Measurements from ENCODE around the gene PDSS2.

DNA sequence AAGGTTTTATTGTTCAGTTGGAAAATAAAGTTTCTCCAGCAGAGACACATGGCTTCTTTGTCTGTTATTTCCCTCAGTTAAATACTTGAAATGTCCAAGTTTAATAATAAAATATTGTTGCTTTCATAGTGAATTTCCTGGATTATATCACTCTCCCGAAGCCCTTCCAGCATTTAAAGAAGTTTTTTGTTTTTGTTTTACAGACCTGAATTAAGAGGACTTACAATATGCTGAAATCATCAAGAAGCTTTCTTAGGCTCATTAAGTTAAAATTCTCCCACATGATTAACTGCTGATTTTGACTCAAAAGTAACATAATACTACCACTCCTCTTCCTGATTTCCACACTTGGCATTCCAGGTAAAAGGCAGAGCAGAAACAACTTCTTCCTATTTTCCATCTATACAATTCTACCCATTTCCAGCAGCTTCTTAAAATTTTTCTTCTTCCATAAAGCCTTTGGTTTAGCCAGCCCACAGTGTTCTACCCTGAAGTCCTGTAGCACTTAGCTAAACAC lies 35.8 kb downstream of the PDSS2 start:
- TF ChIP-seq, protein P1, sequence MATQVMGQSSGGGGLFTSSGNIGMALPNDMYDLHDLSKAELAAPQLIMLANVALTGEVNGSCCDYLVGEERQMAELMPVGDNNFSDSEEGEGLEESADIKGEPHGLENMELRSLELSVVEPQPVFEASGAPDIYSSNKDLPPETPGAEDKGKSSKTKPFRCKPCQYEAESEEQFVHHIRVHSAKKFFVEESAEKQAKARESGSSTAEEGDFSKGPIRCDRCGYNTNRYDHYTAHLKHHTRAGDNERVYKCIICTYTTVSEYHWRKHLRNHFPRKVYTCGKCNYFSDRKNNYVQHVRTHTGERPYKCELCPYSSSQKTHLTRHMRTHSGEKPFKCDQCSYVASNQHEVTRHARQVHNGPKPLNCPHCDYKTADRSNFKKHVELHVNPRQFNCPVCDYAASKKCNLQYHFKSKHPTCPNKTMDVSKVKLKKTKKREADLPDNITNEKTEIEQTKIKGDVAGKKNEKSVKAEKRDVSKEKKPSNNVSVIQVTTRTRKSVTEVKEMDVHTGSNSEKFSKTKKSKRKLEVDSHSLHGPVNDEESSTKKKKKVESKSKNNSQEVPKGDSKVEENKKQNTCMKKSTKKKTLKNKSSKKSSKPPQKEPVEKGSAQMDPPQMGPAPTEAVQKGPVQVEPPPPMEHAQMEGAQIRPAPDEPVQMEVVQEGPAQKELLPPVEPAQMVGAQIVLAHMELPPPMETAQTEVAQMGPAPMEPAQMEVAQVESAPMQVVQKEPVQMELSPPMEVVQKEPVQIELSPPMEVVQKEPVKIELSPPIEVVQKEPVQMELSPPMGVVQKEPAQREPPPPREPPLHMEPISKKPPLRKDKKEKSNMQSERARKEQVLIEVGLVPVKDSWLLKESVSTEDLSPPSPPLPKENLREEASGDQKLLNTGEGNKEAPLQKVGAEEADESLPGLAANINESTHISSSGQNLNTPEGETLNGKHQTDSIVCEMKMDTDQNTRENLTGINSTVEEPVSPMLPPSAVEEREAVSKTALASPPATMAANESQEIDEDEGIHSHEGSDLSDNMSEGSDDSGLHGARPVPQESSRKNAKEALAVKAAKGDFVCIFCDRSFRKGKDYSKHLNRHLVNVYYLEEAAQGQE (IDR thresholded peaks at IDR 0.05; ENCODE audit: low read depth, low read length): no peak
- TF ChIP-seq, protein P2, sequence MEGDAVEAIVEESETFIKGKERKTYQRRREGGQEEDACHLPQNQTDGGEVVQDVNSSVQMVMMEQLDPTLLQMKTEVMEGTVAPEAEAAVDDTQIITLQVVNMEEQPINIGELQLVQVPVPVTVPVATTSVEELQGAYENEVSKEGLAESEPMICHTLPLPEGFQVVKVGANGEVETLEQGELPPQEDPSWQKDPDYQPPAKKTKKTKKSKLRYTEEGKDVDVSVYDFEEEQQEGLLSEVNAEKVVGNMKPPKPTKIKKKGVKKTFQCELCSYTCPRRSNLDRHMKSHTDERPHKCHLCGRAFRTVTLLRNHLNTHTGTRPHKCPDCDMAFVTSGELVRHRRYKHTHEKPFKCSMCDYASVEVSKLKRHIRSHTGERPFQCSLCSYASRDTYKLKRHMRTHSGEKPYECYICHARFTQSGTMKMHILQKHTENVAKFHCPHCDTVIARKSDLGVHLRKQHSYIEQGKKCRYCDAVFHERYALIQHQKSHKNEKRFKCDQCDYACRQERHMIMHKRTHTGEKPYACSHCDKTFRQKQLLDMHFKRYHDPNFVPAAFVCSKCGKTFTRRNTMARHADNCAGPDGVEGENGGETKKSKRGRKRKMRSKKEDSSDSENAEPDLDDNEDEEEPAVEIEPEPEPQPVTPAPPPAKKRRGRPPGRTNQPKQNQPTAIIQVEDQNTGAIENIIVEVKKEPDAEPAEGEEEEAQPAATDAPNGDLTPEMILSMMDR (IDR thresholded peaks at IDR 0.05): no peak
- TF ChIP-seq, protein P3, sequence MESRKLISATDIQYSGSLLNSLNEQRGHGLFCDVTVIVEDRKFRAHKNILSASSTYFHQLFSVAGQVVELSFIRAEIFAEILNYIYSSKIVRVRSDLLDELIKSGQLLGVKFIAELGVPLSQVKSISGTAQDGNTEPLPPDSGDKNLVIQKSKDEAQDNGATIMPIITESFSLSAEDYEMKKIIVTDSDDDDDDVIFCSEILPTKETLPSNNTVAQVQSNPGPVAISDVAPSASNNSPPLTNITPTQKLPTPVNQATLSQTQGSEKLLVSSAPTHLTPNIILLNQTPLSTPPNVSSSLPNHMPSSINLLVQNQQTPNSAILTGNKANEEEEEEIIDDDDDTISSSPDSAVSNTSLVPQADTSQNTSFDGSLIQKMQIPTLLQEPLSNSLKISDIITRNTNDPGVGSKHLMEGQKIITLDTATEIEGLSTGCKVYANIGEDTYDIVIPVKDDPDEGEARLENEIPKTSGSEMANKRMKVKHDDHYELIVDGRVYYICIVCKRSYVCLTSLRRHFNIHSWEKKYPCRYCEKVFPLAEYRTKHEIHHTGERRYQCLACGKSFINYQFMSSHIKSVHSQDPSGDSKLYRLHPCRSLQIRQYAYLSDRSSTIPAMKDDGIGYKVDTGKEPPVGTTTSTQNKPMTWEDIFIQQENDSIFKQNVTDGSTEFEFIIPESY (IDR thresholded peaks at IDR 0.05; ENCODE audit: borderline replicate concordance, low read depth): no peak
- TF ChIP-seq EP300 (IDR thresholded peaks at IDR 0.05; ENCODE audit: borderline replicate concordance in 1 of 2, low read depth in 1 of 2, low read length in 1 of 2): no peak
- no peak for TF ChIP-seq NRF1 (IDR thresholded peaks at IDR 0.05; ENCODE audit: low read depth, low read length)
- TF ChIP-seq SMC3 (IDR thresholded peaks at IDR 0.05; ENCODE audit: low read depth, low read length): no peak
